ENCODE results near the gene OTUB2.

OTUB2 gene

GRCh38 chr14:93996130-93996695 is 29.9 kb upstream of the OTUB2 start:
- in situ Hi-C loops (cut with MboI; ENCODE audit: low sequenced_read_pairs): no loop called here

GRCh38 chr14:93997082-93997481 is 29.1 kb upstream of the OTUB2 start, which contains the start of gene CCDC197:
Gene CCDC197 (plus strand): TSS chr14:93997301. CDS start chr14:93998132, 831 bp downstream.
- in situ Hi-C loops (cut with MboI; ENCODE audit: low sequenced_read_pairs): no loop called here

GRCh38 chr14:93997916-93998870 is 27.9 kb upstream of the OTUB2 start:
- in situ Hi-C loops (cut with MboI; ENCODE audit: low sequenced_read_pairs): no loop called here

GRCh38 chr14:93998871-93999403 is 27.2 kb upstream of the OTUB2 start:
- in situ Hi-C loops (cut with MboI; ENCODE audit: low sequenced_read_pairs): no loop called here

GRCh38 chr14:93999573-93999972 is 26.6 kb upstream of the OTUB2 start:
- in situ Hi-C loops (cut with MboI; ENCODE audit: low sequenced_read_pairs): no loop called here

- in situ Hi-C loops (cut with MboI; ENCODE audit: low sequenced_read_pairs): no loop called here
Observed at GRCh38 chr14:94000267-94000666, 25.9 kb upstream of the OTUB2 start.

- in situ Hi-C loops (cut with MboI; ENCODE audit: low sequenced_read_pairs): no loop called here
Observed at GRCh38 chr14:94001016-94001415, 25.1 kb upstream of the OTUB2 start.

- in situ Hi-C loops (cut with MboI; ENCODE audit: low sequenced_read_pairs): no loop called here
Observed at GRCh38 chr14:94001501-94002396, 24.4 kb upstream of the OTUB2 start.

GRCh38 chr14:94003397-94003796 is 22.7 kb upstream of the OTUB2 start:
- in situ Hi-C loops (cut with MboI; ENCODE audit: low sequenced_read_pairs): no loop called here

- in situ Hi-C loops (cut with MboI; ENCODE audit: low sequenced_read_pairs): no loop called here
Observed at GRCh38 chr14:94004015-94004414, 22.1 kb upstream of the OTUB2 start.

GRCh38 chr14:94005324-94006073 is 20.6 kb upstream of the OTUB2 start:
- in situ Hi-C loops (cut with MboI; ENCODE audit: low sequenced_read_pairs): no loop called here

- in situ Hi-C loops (cut with MboI; ENCODE audit: low sequenced_read_pairs): no loop called here
Observed at GRCh38 chr14:94008234-94008633, 17.9 kb upstream of the OTUB2 start.

GRCh38 chr14:94009767-94010166 is 16.4 kb upstream of the OTUB2 start:
- in situ Hi-C loops (cut with MboI; ENCODE audit: low sequenced_read_pairs): no loop called here

GRCh38 chr14:94010625-94011024 is 15.5 kb upstream of the OTUB2 start:
- in situ Hi-C loops (cut with MboI; ENCODE audit: low sequenced_read_pairs): no loop called here

GRCh38 chr14:94011795-94012194 is 14.3 kb upstream of the OTUB2 start:
- in situ Hi-C loops (cut with MboI; ENCODE audit: low sequenced_read_pairs): no loop called here

GRCh38 chr14:94014382-94014781 is 11.8 kb upstream of the OTUB2 start:
- in situ Hi-C loops (cut with MboI; ENCODE audit: low sequenced_read_pairs): no loop called here

- in situ Hi-C loops (cut with MboI; ENCODE audit: low sequenced_read_pairs): no loop called here
Observed at GRCh38 chr14:94015223-94015622, 10.9 kb upstream of the OTUB2 start.

GRCh38 chr14:94016446-94016976 is 9.6 kb upstream of the OTUB2 start:
- in situ Hi-C loops (cut with MboI; ENCODE audit: low sequenced_read_pairs): no loop called here

- in situ Hi-C loops (cut with MboI; ENCODE audit: low sequenced_read_pairs): no loop called here
Observed at GRCh38 chr14:94018308-94018707, 7.8 kb upstream of the OTUB2 start.

- in situ Hi-C loops (cut with MboI; ENCODE audit: low sequenced_read_pairs): no loop called here
Observed at GRCh38 chr14:94019329-94019728, 6.8 kb upstream of the OTUB2 start.
